ENCODE results near the gene COL5A1. TPM values are rescaled to one million over a fixed set of nuclear protein-coding genes. Genes with fewer than 3 reads are reported as not detected.

Gene COL5A1
- total RNA-seq, 1 donor from 2014 or later, result 79.4 TPM

GRCh38 chr9:134782921-134783698, 141.5 kb downstream of the COL5A1 start:
- intact Hi-C loops (cut with DNase I), result no loop called here
- peak; percentile 27 for ATAC-seq
- DNase-seq (ENCODE audit: low spot score), result no peak

DNA sequence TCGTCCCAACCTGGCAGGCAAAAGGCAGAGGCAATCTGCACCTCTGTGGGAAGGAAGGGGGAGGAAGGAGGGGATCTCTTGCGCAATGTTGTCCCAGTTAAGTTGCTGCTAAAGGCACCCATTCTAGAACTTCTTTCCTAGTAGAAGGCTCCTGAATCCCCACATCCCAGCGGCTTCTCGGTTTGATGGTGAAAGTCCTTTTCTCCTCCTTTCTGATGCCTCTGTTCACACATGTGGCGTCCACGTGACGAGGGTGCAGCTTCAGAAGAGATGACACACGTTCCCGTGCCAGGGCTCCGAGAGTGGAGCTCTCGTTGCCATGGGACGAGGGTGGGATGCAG, 142.1 kb downstream of the COL5A1 start:
- DNase-seq (ENCODE audit: low spot score) (no peak), ATAC-seq (peak; percentile 75)
- intact Hi-C loops (cut with DNase I), result no loop called here

- DNase-seq (ENCODE audit: low spot score) (no peak), ATAC-seq (no peak)
- intact Hi-C loops (cut with DNase I), result no loop called here
Measured at GRCh38 chr9:134784577-134785305, 143.1 kb downstream of the COL5A1 start.

GRCh38 chr9:134785325-134786108, 143.9 kb downstream of the COL5A1 start:
- intact Hi-C loops (cut with DNase I), result no loop called here
- ATAC-seq (peak; percentile 63), DNase-seq (ENCODE audit: low spot score) (no peak)

- no peak for DNase-seq (ENCODE audit: low spot score)
- intact Hi-C loops (cut with DNase I), result no loop called here
- ATAC-seq, result no peak
Measured at GRCh38 chr9:134787601-134788531, 146.3 kb downstream of the COL5A1 start.

- intact Hi-C loops (cut with DNase I), result no loop called here
- DNase-seq (ENCODE audit: low spot score) (no peak), ATAC-seq (no peak)
Measured at GRCh38 chr9:134789168-134789567, 147.6 kb downstream of the COL5A1 start.

DNA sequence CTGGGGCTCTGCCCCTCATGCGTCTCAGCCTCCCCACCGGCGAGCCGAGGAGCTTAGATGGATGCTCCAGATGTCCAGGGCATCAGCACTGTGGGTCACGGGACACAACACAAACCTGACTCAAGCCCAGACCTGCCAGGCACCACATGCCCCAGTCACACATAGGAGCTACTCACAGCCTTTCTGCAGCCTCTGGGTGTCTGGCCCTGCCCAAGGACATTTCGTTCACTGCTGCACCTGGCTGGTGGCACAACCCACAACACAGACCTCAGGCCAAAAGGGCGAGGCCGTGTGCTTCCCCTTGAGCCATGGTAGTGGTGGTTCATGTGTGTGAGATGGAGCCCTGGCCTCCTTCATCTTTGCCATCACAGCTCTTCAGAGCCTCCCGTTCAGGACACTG, 149.4 kb downstream of the COL5A1 start:
- ATAC-seq (no peak), DNase-seq (ENCODE audit: low spot score) (no peak)
- intact Hi-C loops (cut with DNase I), result no loop called here

- DNase-seq (ENCODE audit: low spot score), result no peak
- intact Hi-C loops (cut with DNase I), result no loop called here
- ATAC-seq, result no peak
Measured at GRCh38 chr9:134792627-134793026, 151.0 kb downstream of the COL5A1 start.

- no peak for DNase-seq (ENCODE audit: low spot score)
- intact Hi-C loops (cut with DNase I), result no loop called here
- ATAC-seq, result no peak
Measured at GRCh38 chr9:134793288-134794188, 151.9 kb downstream of the COL5A1 start.

- intact Hi-C loops (cut with DNase I), result no loop called here
- ATAC-seq, result no peak
- no peak for DNase-seq (ENCODE audit: low spot score)
Measured at GRCh38 chr9:134794663-134795370, 153.2 kb downstream of the COL5A1 start.

DNA sequence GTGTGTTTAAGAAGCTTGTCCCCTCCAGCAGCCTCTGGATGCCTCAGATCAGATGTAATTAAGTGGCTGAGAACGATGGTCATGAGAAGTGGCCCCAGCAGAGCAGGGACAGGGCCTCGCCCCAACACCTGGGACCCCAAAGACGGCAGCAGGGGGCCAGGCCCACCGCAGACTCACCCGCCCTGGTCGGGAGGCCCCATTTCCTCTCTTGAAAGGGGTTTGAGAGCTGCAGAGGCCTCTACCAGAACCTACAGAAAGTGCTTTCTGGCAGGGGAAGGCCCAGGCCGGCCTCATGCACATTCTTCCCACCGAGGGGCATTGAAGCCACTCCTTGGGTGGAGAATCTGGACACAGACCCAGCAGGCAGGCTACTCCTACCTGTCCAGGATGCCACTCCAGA, 153.8 kb downstream of the COL5A1 start:
- intact Hi-C loops (cut with DNase I), result no loop called here
- DNase-seq (ENCODE audit: low spot score), result no peak
- ATAC-seq, result no peak

DNA sequence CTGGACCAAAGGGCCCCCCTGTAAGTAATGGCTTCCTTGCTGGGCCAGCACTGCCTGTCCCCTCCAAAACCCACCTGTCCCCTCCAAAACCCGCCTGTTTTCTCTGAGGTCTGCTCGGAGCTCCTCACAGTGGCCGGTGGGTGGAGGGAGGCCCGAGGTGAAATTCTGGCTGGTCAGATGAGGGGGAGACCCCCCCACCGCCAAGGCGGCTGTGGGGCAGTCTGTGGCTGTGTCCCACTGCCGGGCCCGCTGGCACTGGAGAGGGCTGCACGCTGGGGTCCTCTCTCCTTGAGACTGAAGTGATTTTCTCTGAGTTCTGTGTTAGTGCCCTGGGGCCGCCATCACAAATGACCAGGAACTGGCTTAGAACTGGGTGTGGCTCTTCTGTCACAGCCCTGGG, 155.3 kb downstream of the COL5A1 start:
- DNase-seq (ENCODE audit: low spot score), result no peak
- intact Hi-C loops (cut with DNase I), result no loop called here
- ATAC-seq, result no peak

DNA sequence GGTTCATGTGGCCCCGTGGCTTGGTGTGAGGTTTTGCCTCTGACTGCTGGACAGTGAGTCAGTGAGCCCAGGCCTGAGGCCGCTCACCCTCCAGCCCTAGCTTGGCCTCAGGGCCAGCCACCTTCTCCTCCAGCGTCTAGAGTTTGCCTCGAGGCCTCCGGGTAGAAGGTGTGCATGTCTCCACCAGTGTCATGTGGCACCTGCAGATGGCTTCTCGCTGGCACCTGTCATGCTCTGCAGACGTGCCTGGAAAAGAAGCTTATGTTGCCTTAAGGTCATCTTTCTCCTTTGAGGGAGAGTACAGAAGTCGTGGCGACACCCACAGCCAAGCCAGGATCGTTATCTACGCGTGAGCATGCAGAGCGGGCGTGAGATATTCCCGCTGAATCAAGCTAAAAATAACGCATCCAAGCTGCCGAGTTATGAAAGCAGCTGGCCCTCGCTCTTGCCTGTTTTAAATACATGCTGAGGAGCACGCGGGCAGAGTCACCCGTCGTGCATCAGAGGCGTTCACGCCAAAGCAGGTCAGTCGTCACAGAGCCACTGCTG, 159.3 kb downstream of the COL5A1 start:
- intact Hi-C loops (cut with DNase I), result no loop called here
- DNase-seq (ENCODE audit: low spot score) (no peak), ATAC-seq (no peak)

DNA sequence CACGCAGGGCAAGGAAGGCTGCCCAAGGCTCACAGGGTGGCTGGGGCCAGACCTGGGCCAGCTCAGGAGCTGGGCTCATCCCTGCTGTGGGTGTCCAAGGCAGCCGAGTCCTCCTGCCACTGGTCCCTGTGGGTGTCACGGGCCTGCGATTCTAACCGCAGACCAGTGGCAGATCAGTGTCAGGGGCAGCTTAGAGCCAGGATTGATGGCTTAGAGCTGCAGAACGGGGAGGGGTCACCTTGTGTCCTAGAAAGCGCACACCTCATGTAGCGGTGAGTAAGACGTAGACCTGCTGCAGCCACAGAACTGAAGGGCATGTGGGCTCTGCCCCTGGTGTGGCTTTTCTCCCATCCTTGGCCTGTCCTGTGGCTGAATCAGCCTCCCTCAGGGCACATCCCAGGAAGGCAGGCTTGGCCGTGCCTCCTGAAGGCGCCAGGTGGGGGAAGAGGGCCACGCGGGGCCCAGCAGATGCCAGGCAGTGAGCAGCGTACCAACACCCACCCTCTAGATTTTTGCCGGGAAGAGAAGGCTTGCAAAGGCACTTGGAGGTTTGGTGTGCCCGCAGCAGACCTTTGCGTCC, 160.7 kb downstream of the COL5A1 start:
- DNase-seq (ENCODE audit: low spot score) (no peak), ATAC-seq (no peak)
- intact Hi-C loops (cut with DNase I), result no loop called here

DNA sequence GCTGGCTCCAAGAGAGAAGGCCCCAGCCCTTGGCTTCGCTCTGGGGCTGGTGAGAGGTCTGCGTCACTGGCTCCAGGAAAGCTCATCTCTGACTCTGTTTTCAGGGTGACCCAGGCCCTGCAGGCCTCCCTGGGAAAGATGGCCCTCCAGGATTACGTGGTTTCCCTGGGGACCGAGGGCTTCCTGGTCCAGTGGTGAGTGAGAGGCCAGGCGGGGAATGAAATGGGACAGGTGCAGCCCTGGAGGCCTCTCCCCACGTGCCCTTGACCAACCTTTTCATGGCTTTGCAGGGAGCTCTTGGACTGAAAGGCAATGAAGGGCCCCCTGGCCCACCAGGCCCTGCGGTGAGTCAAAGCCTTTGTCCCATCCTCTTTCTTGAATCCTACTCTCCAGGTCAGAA, 163.3 kb downstream of the COL5A1 start:
- DNase-seq (ENCODE audit: low spot score) (no peak), ATAC-seq (no peak)
- intact Hi-C loops (cut with DNase I), result no loop called here

DNA sequence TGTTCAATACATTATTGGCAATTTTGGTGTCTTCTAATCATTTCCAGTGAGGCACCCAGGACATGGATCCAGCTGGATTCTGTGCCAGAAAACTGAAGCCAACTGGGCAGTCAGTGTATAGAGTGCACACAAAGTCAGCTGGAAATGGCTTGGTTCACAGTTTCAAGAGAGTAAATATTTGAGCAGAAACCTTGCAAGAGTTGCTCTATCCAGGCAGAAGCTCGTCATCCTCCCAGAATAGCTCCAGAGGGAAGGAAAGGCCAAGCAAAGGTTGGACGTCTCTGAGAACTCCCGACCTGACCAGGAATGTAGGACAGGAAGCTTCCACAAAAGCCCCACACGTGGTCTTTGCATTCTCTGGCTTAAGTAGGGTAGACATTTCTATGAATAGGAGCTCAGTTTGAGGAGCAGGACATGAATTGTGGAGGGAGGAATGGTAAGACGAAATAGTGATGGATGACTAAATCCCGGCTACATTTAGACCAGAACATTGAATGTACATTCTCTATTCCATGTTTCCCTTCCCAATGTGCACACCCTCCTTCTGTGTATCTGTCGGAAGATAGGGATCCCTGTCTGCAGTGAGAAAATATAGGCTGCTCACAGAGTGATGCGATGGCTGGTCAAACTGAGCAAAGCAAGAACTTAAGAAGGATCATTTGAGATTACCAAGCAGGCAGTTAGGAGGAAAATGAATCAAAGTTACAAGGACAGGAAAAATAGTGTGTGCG, 166.3 kb downstream of the COL5A1 start:
- DNase-seq (ENCODE audit: low spot score), result no peak
- ATAC-seq, result peak; percentile 77
- intact Hi-C loops (cut with DNase I), result no loop called here

Measured in sciatic nerve (tissue), 2 donors.